ENCODE results near the gene NDUFB2. TPM values are rescaled to one million over a fixed set of nuclear protein-coding genes. Genes with fewer than 3 reads are reported as not detected.

The NDUFB2 gene
- total RNA-seq, 1 experiment from 2014 or later: 152 TPM

Other genes starting within 250 kb of the NDUFB2 start
- 106 to 121 TPM (median 106 TPM) in 3 replicates for gene MKRN1, start 217.2 kb upstream of the NDUFB2 start, total RNA-seq (2021)
- gene DENND2A, start 55.9 kb upstream of the NDUFB2 start, total RNA-seq (2021): 10.0 to 13.6 TPM (median 12.7 TPM) in 3 replicates
- gene ADCK2, start 23.8 kb upstream of the NDUFB2 start, total RNA-seq (2021): 10.1 to 12.7 TPM (median 12.0 TPM) in 3 replicates
- 29.2 to 33.1 TPM (median 32.0 TPM) in 3 replicates for gene BRAF, start 228.2 kb downstream of the NDUFB2 start, total RNA-seq (2021)

Data from WTC11 (cell line).